ENCODE data around the gene VGF.

Gene VGF

GRCh38 chr7:101201695-101202602 lies 36.6 kb upstream of the VGF start (continued):
- TF ChIP-seq, protein P1, sequence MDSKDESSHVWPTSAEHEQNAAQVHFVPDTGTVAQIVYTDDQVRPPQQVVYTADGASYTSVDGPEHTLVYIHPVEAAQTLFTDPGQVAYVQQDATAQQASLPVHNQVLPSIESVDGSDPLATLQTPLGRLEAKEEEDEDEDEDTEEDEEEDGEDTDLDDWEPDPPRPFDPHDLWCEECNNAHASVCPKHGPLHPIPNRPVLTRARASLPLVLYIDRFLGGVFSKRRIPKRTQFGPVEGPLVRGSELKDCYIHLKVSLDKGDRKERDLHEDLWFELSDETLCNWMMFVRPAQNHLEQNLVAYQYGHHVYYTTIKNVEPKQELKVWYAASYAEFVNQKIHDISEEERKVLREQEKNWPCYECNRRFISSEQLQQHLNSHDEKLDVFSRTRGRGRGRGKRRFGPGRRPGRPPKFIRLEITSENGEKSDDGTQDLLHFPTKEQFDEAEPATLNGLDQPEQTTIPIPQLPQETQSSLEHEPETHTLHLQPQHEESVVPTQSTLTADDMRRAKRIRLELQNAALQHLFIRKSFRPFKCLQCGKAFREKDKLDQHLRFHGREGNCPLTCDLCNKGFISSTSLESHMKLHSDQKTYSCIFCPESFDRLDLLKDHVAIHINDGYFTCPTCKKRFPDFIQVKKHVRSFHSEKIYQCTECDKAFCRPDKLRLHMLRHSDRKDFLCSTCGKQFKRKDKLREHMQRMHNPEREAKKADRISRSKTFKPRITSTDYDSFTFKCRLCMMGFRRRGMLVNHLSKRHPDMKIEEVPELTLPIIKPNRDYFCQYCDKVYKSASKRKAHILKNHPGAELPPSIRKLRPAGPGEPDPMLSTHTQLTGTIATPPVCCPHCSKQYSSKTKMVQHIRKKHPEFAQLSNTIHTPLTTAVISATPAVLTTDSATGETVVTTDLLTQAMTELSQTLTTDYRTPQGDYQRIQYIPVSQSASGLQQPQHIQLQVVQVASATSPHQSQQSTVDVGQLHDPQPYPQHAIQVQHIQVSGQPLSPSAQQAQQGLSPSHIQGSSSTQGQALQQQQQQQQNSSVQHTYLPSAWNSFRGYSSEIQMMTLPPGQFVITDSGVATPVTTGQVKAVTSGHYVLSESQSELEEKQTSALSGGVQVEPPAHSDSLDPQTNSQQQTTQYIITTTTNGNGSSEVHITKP (tag by site-specific recombination; IDR thresholded peaks at IDR 0.05), result no peak
- TF ChIP-seq, protein P2, sequence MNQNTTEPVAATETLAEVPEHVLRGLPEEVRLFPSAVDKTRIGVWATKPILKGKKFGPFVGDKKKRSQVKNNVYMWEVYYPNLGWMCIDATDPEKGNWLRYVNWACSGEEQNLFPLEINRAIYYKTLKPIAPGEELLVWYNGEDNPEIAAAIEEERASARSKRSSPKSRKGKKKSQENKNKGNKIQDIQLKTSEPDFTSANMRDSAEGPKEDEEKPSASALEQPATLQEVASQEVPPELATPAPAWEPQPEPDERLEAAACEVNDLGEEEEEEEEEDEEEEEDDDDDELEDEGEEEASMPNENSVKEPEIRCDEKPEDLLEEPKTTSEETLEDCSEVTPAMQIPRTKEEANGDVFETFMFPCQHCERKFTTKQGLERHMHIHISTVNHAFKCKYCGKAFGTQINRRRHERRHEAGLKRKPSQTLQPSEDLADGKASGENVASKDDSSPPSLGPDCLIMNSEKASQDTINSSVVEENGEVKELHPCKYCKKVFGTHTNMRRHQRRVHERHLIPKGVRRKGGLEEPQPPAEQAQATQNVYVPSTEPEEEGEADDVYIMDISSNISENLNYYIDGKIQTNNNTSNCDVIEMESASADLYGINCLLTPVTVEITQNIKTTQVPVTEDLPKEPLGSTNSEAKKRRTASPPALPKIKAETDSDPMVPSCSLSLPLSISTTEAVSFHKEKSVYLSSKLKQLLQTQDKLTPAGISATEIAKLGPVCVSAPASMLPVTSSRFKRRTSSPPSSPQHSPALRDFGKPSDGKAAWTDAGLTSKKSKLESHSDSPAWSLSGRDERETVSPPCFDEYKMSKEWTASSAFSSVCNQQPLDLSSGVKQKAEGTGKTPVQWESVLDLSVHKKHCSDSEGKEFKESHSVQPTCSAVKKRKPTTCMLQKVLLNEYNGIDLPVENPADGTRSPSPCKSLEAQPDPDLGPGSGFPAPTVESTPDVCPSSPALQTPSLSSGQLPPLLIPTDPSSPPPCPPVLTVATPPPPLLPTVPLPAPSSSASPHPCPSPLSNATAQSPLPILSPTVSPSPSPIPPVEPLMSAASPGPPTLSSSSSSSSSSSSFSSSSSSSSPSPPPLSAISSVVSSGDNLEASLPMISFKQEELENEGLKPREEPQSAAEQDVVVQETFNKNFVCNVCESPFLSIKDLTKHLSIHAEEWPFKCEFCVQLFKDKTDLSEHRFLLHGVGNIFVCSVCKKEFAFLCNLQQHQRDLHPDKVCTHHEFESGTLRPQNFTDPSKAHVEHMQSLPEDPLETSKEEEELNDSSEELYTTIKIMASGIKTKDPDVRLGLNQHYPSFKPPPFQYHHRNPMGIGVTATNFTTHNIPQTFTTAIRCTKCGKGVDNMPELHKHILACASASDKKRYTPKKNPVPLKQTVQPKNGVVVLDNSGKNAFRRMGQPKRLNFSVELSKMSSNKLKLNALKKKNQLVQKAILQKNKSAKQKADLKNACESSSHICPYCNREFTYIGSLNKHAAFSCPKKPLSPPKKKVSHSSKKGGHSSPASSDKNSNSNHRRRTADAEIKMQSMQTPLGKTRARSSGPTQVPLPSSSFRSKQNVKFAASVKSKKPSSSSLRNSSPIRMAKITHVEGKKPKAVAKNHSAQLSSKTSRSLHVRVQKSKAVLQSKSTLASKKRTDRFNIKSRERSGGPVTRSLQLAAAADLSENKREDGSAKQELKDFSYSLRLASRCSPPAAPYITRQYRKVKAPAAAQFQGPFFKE (tag by site-specific recombination; IDR thresholded peaks at IDR 0.05; ENCODE audit: borderline replicate concordance), result no peak
- TF ChIP-seq IKZF3 (tag by site-specific recombination; IDR thresholded peaks at IDR 0.05), result no peak
- TF ChIP-seq ZNF837 (tag by site-specific recombination; IDR thresholded peaks at IDR 0.05), result no peak
- TF ChIP-seq, protein P3, sequence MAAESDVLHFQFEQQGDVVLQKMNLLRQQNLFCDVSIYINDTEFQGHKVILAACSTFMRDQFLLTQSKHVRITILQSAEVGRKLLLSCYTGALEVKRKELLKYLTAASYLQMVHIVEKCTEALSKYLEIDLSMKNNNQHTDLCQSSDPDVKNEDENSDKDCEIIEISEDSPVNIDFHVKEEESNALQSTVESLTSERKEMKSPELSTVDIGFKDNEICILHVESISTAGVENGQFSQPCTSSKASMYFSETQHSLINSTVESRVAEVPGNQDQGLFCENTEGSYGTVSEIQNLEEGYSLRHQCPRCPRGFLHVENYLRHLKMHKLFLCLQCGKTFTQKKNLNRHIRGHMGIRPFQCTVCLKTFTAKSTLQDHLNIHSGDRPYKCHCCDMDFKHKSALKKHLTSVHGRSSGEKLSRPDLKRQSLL (tag by site-specific recombination; IDR thresholded peaks at IDR 0.05), result no peak
- no peak for TF ChIP-seq ZNF501 (tag by site-specific recombination; IDR thresholded peaks at IDR 0.05)
- no peak for TF ChIP-seq ZNF121 (tag by site-specific recombination; IDR thresholded peaks at IDR 0.05)
- no peak for TF ChIP-seq ZSCAN30 (tag by site-specific recombination; IDR thresholded peaks at IDR 0.05)
- TF ChIP-seq ZNF19 (tag by site-specific recombination; IDR thresholded peaks at IDR 0.05; ENCODE audit: low read depth), result no peak
- no peak for TF ChIP-seq ZNF548 (tag by site-specific recombination; IDR thresholded peaks at IDR 0.05)
- no peak for TF ChIP-seq ZNF138 (tag by site-specific recombination; IDR thresholded peaks at IDR 0.05; ENCODE audit: borderline replicate concordance)

DNA sequence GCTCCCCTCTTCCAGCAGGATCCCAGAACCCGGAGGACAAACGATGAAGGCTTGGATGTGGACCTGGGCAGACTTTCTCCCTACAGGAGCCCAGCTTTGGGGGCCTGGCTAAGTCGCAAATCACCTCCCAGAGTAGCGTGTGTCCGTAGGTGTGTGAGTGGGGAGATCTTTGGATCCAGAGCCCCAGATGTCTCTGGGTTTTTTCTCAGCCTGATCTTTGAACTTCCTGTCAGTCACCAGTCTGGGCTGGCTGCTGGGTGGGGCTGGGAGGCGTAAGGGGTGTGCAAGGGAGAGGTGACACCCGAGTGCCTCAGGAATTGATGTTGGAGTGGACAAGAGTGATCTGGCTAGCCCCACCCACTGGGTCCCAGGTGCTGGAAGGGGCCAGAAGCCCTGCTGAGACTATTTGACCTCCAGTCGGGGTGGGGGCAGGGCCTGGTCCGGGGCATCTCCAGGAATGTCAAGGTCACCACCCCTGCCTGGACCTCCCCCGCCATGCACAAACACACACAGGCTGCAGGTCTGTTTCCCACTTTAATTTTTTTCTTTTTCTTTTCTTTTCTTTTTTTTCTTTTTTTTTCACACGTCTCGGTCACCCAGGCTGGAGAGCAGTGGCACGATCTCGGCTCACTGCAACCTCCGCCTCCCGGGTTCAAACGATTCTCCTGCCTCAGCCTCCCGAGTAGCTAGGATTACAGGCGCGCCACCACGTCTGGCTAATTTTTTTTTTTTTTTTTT lies 35.7 kb upstream of the VGF start, which contains the start of gene MOGAT3:
Gene MOGAT3 (minus strand): TSS at position 175 of the 738 bp plus-strand sequence. CDS start 182 bp downstream, outside the sequence.
- H3K9me3 ChIP-seq (ENCODE audit: control insufficient read depth, insufficient read depth, low read depth, low read length), result no peaks in the 10 kb centered on the region
- ChIA-PET CTCF (interaction anchor here (0.9 to 1.2 kb wide), 3 partner anchors 11 to 73 kb away, joined by 3 to 4 read pairs (median 3); no protein-coding TSS in a partner anchor), POLR2A (no interaction called here)
- H3K27ac ChIP-seq (ENCODE audit: extremely low read depth, low read depth, low read length), result no peak within 1 kb of the TSS
- no peaks in the 10 kb centered on the region for H3K4me1 ChIP-seq (ENCODE audit: control insufficient read depth, insufficient read depth, low read length)
- no peaks in the 10 kb centered on the region for H3K36me3 ChIP-seq (ENCODE audit: control insufficient read depth in 2 of 2, insufficient read depth in 1 of 2, low read length in 2 of 2)
- H3K4me3 ChIP-seq (ENCODE audit: low read depth, low read length), result no peak within 1 kb of the TSS
- TF ChIP-seq, protein P4, sequence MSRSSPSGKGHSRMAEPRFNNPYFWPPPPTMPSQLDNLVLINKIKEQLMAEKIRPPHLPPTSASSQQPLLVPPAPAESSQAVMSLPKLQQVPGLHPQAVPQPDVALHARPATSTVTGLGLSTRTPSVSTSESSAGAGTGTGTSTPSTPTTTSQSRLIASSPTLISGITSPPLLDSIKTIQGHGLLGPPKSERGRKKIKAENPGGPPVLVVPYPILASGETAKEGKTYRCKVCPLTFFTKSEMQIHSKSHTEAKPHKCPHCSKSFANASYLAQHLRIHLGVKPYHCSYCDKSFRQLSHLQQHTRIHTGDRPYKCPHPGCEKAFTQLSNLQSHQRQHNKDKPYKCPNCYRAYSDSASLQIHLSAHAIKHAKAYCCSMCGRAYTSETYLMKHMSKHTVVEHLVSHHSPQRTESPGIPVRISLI (tag by site-specific recombination; IDR thresholded peaks at IDR 0.05), result 0 out of 2 replicates have a peak, but pooled peaks have one; percentile 52
- TF ChIP-seq YY2 (tag by site-specific recombination; IDR thresholded peaks at IDR 0.05) (no peak), KLF1 (tag by site-specific recombination; IDR thresholded peaks at IDR 0.05) (peak; percentile 63; the same call in 1 of the 2 replicates), ZNF433 (tag by site-specific recombination; IDR thresholded peaks at IDR 0.05; ENCODE audit: low read depth) (no peak), ZNF146 (tag by site-specific recombination; IDR thresholded peaks at IDR 0.05) (no peak), GLIS2 (tag by site-specific recombination; IDR thresholded peaks at IDR 0.05) (no peak), ZNF23 (tag by site-specific recombination; IDR thresholded peaks at IDR 0.05; ENCODE audit: borderline replicate concordance) (no peak), PRDM4 (tag by site-specific recombination; IDR thresholded peaks at IDR 0.05) (no peak), EGR2 (tag by site-specific recombination; IDR thresholded peaks at IDR 0.05; ENCODE audit: low read depth) (peak; percentile 66)

Data from HEK293 (cell line).